Stimulated activated CD4-positive, alpha-beta T cell treated with anti-CD3 and anti-CD28 coated beads, TNF-alpha, amount 100 ng/mL, for 48 hours (primary cell): Measurements from ENCODE around the gene ITGA3.
A peak's percentile ranks its signal among the peaks of the same experiment; 100 is the strongest.
"Not testable (repeated sequence)": the region's sequence is repeated elsewhere in the genome, so short reads cannot be mapped to it uniquely, and the experiment has no call there.

Source experiments
- DNase-seq, 3 donors: peaks; one replicate each; pipeline ENCODE4 v3.0.0-alpha.2; 2020; ENCODE audit warnings: low read depth in 3 of 3

Gene ITGA3

DNA sequence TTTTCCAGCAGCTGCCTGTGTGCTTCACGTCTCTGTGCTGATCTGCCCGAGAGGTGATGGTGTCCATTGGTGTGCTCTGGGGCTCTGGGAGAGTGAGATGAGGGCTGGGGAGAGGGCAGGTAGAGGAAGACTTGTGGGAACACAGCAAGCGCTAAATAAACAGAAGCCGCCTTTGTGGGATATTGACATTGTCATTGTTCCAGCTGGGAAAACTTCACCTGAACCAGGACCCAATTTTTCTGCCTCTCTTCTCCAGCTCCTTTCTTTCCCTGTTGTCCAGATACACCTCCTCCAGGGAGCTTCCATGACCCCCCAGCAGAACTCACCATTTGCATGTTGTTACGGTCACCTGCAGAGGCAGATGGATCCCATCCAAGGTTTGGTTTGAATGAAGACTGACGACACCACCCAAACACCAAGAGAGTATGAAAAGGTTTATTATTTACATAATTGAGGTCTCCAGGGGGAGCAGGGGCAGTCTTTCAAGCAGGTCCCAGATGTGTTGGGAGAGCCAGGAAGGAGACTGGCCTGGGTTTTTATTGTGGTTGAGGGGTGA is 3.6 kb upstream of the ITGA3 start:
- DNase-seq: no peak

DNA sequence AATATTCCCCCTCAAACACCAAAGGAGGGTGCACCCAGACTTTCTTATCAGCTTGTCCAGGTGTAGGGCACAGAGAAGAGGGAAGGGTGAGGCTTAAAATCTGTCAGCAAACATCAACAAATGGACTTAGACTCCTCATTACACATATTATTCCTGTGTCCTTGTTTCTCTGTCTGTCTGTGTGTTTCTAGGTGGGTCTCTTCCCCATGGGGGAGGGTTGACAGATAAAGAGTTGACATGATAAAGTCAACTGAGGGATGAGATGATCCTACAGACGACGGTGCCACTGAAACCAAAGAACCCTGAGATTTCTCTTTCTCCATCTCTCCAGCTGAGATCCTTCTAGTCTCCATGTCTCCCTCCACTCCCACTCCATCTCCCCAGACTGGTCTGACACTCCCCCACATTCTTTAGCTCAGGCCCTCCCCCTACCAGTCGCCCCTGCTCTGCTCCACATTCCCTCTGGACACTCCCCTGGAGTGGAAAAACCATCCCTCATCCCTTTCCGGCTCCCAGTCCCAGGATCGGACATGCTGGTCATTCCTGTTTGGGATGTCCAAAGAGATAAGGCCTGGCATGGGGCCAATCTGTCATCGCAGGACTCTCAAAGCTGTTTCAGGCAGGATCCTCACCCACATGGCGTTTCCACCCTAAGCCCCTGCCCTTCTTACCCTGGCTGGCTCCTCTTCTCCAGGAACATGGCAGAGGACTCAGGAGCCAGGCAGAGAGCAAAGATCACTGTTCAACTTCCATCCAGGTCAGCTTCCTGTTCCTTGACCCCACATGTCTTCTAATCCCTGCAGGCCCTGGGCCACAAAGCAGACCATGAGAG is 2.9 kb upstream of the ITGA3 start:
- no peak for DNase-seq

DNA sequence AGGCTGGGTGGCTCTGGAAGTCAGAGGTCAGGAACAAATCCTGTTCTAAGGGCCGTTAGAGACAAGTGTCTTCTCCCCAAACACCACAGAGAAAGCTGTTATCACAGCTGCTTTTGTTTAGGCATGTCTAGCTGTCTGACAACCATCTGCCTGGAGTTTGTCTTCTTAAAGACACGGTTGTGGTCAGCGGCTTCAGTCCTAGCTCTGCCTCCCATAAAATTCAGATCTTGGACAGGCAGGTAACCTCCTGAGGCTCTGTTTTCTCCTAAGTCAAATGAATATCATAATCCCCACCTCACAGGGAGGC is 2.3 kb upstream of the ITGA3 start:
- no peak for DNase-seq

DNA sequence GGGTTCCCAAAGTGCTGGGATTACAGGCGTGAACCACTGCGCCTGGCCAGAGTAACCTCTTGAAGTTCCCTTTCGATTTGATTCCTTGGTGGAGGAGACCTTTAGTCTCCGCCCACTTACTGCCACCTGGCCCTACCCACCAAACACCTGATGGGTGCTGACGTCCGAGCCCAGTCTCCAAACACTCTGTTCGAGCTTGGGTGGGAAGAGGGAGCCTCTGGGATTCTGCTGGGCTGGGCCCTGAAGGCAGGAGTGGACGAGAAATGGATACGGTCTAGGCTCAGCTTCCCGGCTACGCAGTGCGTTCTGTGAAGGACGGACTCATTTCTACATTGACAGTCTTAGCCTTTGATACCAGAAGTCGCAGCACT is 870 bp upstream of the ITGA3 start:
- DNase-seq: no peak

DNA sequence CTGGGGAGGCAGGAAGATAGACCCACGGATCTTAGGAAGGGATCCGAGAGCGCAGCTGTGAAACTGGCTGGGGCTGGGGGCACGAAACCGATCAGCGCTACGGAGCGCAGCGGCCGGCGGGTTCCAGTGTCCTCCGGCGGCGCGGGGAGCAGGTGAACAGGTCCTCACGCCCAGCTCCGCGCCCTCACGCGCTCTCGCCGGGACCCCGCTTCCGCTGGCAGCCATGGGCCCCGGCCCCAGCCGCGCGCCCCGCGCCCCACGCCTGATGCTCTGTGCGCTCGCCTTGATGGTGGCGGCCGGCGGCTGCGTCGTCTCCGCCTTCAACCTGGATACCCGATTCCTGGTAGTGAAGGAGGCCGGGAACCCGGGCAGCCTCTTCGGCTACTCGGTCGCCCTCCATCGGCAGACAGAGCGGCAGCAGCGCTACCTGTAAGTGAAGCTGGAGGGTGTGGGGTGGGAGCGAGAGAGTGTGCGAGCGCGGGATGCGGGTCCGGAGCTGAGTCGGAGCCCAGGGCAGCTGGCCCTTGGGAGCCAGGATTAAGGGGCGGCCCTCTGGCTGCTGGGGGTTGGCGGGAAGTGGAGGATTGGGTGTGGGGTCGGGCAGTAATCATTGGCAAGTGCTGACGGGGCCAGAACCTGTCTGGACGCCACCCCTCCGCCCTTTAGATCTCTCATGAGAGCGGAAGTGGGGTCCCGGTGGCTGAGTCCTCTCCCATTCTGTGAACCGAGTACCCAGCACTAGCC is 479 bp downstream of the ITGA3 start:
- DNase-seq: peak; percentile 49 to 66 (median 54)

DNA sequence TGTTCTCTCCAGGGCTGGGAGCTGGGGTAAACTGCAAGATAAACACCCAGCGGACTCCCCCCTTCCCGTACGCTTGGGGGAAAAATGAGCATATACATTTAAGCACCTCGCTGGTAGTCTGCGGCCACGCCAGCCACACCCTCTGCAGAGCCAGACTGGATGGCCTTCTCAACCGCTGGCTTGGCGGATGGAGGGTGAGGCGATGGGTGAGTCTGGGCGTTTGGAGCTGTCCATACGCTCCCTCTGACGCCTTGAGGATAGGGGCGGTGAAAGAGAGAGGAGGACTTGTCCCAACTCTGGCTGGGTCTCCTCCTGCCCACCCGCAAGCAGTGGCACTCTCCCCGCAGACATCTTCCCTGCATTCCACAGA is 1.0 kb downstream of the ITGA3 start:
- no peak for DNase-seq

DNA sequence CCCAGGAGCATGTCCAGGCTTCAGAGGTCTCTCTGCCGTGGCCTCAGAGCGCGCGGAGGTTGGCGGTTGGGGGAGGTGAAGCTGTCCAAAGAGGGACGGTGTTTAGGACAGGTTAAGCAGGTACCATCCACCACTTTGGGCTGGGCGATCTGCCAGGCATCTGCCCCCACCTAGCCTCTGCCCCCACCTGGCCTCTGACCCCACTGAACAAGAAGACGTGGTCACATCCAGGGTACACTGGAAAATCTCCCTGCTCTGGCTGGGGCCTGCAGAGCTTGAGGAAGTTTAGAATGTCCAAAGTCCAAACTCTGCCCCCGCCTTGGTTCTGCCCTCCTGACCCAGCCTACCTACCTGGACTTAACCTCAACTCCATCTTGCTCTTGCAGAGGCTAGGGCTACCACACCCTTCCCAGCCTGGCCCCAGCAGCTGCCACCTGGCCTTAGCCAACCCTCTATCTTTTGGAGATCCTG is 1.6 kb downstream of the ITGA3 start:
- no peak for DNase-seq

DNA sequence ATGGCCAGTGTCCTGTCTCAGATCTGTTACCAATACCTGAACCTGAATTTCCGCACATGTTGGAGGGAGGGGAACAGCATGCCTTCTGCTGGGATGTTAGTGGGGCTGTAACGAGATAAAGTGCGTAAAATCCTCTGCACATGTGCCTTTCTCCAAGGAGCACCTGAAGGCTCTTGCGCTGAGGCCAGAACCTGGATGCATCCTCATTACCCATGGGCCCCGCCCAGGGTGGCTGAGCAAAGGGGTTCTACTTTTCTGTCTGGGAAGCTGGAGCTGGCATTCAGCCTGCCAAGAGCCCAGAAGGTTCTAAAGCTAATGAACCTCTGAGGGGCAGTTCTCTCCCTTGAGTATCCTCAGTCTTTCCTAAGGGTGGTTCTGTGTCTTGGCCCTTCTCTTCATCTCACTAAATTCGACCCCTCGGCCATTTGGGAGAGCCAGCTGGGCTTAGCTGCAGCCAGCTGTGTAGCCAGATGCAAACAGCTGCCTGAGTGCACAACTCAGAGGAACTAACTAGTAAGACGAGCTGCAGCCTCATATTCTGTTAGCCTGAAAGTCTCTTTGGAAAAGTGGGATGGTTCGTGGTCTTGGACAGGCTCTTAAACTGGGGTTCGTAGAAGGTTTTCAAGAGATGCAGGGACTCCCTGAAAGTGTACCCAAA is 2.5 kb downstream of the ITGA3 start:
- no peak for DNase-seq

DNA sequence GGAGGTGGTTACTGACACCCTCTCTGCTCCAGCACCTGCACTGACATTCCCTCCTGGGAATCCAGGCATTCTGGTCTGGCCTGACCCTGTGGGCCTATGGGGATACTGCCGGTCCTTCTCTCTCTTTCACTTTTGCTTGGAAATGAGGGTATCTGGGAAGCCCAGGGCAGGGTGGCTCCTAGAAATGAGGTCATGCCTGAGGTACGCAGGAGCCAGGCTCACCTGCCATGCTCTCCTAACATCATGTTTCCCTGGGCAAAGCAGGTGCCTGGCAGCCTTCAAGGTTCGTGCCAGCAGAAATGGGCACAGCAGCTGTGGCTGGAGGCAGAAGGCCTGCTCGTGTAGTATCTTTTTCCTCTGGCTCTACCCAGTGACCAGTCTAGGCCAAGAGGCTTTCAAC is 3.3 kb downstream of the ITGA3 start:
- DNase-seq: no peak

DNA sequence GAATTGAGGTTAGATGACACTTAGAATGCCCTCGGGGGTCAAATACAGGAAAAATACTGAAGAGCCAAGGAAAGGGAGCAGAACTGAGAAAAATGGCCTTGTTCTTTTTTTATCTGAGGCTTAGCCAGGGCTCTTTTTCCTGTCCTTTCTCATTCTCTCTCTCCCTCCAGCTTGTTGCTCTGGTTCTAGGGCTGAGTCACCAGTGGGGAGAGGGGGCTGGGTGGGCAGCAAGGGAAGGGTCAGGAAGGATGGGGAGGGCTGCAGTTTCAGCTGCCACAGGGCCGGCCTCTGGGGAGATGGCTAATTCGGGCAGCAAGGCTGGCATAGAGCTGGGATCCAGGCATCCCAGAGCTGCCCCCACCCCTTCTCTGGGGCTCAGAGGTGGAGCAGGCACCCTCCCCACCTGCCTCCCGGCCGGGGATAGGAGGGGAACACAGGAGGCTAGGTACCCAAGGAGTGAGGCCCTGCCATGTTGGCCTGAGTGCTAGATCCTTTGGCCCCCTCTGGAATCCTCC is 3.9 kb downstream of the ITGA3 start:
- DNase-seq: no peak

DNA sequence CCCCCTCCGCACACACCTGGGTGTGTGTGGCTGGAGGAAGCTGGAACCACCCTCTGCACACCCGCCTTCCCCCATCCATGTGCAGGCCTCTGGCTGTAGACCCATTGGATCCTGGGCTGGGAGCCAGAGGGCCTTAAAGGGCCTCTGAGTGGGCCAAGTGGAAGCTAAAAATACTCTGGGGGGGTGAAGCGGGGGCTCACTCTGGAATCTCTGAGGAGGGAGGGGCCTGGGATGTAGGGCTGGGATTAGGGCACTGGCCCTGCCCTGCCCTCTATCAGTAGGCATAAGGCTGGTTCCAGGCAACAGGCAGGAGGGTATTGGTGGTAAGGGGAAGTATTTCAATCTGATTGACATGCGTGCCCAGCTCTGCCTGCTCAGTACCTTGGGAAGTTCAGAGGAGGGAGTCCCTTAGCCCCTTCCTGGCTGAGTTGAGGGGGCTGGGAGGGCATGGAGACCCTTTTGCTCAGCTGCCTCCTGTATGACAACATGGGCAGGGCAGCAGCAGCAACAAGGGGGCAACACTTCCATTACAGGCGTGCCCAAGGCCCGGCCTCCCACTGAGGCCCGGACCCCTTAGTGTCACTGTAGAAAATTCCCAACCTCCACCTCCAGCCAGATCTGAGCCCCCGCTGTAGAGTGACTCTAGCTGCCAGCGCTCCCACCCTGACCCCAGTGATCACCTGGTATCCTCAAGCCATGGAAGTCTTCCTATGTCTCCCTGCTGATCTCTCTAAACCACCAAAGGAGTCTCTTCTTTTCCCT is 5.2 kb downstream of the ITGA3 start:
- DNase-seq: no peak

DNA sequence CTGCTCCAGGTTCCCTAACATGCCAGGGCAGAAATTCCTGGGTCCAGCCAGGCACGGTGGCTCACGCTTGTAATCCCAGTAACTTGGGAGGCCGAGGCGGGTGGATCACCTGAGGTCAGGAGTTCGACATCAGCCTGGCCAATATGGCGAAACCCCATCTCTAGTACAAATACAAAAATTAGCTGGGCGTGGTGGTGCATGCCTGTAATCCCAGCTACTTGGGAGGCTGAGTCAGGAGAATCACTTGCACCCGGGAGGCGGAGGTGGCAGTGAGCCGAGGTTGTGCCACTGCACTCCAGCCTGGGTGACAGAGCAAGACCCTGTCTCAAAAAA is 5.8 kb downstream of the ITGA3 start:
- not testable (repeated sequence) for DNase-seq

DNA sequence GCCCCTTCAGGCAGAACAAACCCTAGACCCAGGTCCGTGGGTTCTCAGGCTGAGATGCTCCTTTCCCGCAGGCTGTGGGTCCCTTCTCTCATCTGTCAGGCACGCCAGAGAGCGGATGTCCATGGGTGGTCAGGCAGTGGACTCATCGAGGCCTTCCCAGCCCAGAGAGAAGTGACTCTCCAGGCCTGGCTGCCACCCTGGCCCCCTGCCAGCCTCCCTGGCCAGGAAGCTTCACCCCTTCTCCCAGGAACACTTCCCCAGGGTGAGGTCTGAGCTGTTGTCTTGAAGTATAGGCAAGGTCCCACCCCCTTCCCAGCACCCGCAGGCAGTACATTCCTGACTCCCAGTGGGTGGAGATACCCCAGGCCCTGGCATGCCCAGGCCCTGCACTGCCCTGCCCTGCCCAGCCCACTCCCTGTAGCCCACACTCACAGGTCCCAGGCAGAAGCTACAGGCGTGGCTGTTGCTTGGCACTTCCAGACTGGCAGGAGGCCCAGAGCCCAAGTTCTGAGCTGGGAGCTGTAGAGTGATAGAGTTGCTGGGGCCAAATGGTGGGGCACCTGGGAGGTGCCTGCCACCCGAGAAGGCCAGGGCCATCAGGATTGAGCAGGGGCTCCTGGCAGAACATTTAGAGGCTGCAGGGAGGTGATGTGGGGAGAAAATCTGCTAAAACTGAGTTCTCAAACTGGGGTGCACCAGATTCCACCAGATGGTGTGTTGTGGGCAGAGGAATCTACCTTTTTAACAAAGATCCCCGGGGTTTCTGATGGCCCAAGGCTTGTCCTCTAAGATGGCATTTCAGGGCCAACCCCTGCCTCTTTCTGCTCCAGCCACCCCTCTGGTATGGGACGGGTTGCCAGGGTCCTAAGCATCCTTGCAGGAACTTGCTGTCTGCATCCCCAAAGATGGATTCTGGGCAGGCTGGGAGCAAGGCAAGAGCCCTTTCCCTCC is 6.7 kb downstream of the ITGA3 start:
- no peak for DNase-seq

DNA sequence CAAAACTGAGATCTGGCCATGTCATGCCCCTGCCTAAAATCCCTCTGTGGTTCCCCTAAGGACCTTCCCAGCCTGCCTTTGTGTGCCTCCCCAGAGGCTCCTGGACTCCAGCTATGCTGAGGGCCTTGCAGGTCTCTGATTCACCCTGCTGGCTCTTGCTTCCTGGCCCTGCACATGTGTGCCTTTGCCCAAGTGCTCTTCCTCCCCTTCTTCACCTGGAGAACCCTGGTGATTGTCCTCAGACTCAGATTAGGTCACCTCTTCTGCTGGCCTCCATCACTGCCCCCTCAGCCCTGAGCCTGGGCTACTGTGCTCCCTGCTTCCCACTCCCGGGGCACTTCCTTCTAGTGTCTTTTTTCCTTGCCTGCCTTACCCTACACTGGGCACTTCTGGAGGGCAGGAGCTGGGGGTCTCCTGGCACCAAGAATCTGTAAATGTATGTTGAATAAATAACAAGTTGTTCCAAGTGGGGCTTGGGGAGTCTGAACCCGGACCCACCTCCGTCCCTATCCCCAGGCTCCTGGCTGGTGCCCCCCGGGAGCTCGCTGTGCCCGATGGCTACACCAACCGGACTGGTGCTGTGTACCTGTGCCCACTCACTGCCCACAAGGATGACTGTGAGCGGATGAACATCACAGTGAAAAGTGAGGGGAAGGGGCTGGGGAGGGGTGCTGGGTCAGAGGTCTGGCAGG is 7.8 kb downstream of the ITGA3 start:
- DNase-seq: no peak

DNA sequence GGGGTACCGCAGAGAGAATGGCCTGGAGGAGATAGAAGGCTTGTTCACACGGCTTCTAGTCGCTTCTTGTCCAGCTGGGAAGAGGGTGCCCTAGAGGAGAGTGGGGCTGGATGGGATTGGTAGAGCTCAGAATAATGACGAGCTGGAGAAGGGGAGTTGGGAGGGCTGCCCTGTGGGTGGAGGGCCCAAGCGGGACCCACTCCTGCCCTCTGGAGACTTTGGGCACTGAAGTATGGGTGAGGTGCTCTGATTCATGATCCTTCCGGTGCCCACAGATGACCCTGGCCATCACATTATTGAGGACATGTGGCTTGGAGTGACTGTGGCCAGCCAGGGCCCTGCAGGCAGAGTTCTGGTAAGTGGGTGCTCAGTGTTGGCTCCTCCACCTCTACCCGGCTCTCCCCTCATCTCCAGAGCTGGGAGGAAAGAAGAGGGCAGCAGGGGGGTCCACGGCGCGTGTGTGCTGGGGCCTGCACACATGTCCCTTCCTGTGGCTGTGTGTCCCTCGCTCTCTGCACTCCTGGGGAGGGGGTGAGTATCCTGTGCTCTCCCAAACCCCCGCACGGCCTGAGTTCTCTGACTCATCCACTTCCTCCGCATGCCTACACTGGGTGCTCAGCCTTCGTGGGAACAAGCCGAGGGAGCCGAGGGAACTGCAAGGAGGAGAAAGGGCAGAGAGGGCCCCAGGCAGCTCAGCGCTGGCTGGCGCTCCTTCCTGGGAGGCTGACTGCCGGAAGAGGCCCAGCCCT is 8.5 kb downstream of the ITGA3 start:
- no peak for DNase-seq

DNA sequence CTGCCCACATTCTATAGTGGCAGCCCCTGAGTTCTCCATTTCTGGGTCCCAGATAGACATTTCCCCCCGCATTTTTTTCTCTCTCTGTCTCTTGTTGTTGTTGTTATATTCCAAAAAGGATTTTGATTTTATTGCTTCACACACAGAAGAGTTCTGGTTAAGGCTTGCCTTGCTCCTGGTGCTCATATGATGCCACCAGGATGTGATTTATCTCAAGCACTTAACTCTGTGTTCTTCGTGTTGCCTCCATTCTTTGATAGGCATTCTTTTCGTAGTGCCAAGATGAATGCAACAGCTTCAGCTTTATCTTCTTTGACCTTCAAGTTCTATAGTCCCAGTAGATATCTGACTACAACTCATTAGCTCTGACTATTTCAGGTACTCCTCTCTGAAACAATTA is 9.1 kb downstream of the ITGA3 start:
- no peak for DNase-seq

DNA sequence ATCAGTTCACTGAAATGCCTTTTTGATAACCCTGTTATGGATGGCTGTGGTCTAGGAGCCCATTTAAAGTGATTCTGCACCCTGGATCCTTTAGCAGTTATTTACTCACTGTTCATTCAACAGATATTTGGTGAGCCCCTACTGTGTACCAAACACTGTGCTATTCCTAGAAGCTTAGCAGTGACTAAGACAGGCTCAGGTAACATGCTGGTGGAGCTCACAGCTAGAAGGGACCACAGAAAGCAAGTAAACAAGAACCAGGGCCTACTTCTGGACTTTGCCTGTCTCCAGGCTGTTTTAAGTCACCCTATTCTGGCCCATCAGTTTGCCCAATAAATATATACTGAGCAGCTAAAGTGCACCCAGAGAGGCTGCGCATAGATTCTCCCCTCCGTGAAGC is 11.1 kb downstream of the ITGA3 start:
- DNase-seq: no peak

DNA sequence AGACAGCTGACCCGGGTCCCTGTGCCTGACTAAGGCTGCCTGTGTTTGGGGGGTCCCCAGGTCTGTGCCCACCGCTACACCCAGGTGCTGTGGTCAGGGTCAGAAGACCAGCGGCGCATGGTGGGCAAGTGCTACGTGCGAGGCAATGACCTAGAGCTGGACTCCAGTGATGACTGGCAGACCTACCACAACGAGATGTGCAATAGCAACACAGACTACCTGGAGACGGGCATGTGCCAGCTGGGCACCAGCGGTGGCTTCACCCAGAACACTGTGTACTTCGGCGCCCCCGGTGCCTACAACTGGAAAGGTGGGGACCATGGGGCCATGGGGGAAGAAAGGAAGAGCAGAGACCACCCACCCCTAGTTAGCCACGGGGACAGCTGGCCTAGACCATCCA is 12.1 kb downstream of the ITGA3 start:
- DNase-seq: no peak

DNA sequence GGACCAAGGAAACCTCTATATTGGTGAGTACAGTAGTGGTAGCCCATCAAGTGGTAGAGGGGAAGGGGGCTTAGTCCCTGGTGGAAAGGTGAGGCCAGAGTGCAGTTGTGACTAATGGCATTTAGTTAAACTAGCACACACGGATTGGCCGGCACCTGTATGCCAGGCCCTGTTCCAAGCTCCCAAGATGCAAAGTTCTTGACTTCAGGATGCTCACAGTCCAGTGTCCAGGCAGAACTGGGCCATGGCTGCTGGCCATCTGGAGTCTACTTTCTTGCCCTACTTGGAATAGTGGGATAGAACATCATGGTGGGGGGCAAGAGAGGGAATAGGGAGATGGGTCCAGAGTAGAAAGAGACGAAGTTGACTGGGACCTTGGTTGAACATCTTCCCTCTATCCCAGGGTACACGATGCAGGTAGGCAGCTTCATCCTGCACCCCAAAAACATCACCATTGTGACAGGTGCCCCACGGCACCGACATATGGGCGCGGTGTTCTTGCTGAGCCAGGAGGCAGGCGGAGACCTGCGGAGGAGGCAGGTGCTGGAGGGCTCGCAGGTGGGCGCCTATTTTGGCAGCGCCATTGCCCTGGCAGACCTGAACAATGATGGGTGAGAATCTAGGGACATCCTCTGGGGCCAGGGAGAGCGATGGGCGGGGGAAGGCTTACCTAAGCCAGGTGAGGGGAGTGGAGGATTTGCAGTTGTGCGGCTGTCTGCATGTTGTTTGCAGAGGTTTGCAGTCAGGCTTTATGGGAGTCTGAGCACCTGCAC is 15.2 kb downstream of the ITGA3 start:
- DNase-seq: no peak
